GM18517 (cell line): ENCODE data around the gene DPY30.
"Not testable (repeated sequence)": the region's sequence is repeated elsewhere in the genome, so short reads cannot be mapped to it uniquely, and the experiment has no call there.

Experiments used
- ATAC-seq: cut with Tn5 transposase; IDR thresholded peaks from one replicate; pipeline ENCODE4 v1.9.1; 2021; ENCODE audit warnings: mild to moderate bottlenecking, moderate library complexity; ENCODE audit not compliant: unreplicated experiment

Gene DPY30

GRCh38 chr2:32039447-32040219 lies at the start of gene DPY30:
Gene DPY30, minus strand, starts transcription at chr2:32039805. Its CDS starts 349 bp downstream, at chr2:32039456.
- peak; percentile 90 for ATAC-seq

- no peak for ATAC-seq
Observed at GRCh38 chr2:32074134-32074506, 34.5 kb upstream of the DPY30 start.

GRCh38 chr2:32067549-32067948 lies 27.9 kb upstream of the DPY30 start:
- no peak for ATAC-seq

- ATAC-seq: no peak
Observed at GRCh38 chr2:32064713-32065112, 25.1 kb upstream of the DPY30 start.

- peak; percentile 18 for ATAC-seq
Observed at GRCh38 chr2:32064021-32064601, 24.5 kb upstream of the DPY30 start.

GRCh38 chr2:32063310-32064020 lies 23.9 kb upstream of the DPY30 start, which contains the start of gene SPAST:
Gene SPAST, plus strand, starts transcription at chr2:32063556. Its CDS starts 276 bp downstream, at chr2:32063832.
- peak; percentile 96 for ATAC-seq

GRCh38 chr2:32061973-32062861 lies 22.6 kb upstream of the DPY30 start:
- ATAC-seq: no peak

GRCh38 chr2:32061430-32061829 lies 21.8 kb upstream of the DPY30 start:
- no peak for ATAC-seq

- no peak for ATAC-seq
Observed at GRCh38 chr2:32060266-32060665, 20.7 kb upstream of the DPY30 start.

- no peak for ATAC-seq
Observed at GRCh38 chr2:32058130-32058529, 18.5 kb upstream of the DPY30 start.

- ATAC-seq: not testable (repeated sequence)
Observed at GRCh38 chr2:32054583-32054982, 15.0 kb upstream of the DPY30 start.

- no peak for ATAC-seq
Observed at GRCh38 chr2:32051836-32052439, 12.3 kb upstream of the DPY30 start.

GRCh38 chr2:32043561-32043960 lies 4.0 kb upstream of the DPY30 start:
- ATAC-seq: no peak

- ATAC-seq: not testable (repeated sequence)
Observed at GRCh38 chr2:32034198-32034887, 5.3 kb downstream of the DPY30 start.

- not testable (repeated sequence) for ATAC-seq
Observed at GRCh38 chr2:32018789-32019482, 20.7 kb downstream of the DPY30 start.

- no peak for ATAC-seq
Observed at GRCh38 chr2:32012872-32013271, 26.7 kb downstream of the DPY30 start.

GRCh38 chr2:32011485-32011960 lies 28.1 kb downstream of the DPY30 start:
- no peak for ATAC-seq

GRCh38 chr2:32010670-32011484 lies 28.7 kb downstream of the DPY30 start, which contains the start of gene MEMO1:
Gene MEMO1, minus strand, starts transcription at chr2:32011008. Its CDS starts 761 bp downstream, at chr2:32010247.
- peak; percentile 68 for ATAC-seq
